ENCODE data around the gene ANXA1.

Gene ANXA1

DNA sequence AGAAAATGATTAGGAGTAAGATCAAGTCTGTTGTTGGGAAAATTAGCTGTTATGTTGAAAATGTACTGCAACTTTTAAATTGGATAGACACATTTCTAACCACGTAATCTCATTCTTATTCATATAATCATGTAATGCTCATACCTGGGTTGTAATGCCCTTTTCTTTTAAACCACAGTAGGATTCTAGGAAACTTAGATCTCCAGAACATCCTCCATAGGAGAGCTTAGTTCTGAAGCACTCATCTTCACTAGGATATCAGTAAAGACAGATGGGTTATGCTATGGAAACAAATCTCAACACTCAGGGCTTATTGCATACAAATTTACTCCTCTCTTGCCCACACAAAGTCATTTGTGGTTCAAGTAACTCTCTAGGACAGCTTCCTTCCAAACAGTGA, 34.8 kb upstream of the ANXA1 start:
- H3K27ac ChIP-seq: no peak overlapping the region
- TF ChIP-seq CTCF (conservative IDR thresholded peaks at IDR 0.05): no peak

DNA sequence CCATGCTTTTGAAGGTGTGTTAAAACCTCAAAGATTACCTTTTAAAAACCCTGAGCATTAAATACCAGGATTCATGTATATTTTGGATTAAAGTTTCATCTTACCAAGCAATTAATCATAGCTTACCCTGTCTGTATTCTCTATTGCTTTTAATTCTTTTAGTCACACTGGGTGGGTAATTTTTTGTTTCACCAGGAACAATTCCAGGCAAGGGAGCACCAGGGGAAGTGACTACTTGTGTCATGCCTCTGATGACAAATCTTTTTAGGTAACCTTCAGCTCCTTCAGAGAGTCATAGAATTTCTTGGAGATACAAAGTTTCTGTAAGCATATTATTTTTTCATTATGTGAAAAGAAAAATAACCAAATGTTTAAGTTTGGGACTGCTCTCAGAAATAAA, 33.4 kb upstream of the ANXA1 start:
- TF ChIP-seq CTCF (conservative IDR thresholded peaks at IDR 0.05): no peak
- no peak overlapping the region for H3K27ac ChIP-seq

DNA sequence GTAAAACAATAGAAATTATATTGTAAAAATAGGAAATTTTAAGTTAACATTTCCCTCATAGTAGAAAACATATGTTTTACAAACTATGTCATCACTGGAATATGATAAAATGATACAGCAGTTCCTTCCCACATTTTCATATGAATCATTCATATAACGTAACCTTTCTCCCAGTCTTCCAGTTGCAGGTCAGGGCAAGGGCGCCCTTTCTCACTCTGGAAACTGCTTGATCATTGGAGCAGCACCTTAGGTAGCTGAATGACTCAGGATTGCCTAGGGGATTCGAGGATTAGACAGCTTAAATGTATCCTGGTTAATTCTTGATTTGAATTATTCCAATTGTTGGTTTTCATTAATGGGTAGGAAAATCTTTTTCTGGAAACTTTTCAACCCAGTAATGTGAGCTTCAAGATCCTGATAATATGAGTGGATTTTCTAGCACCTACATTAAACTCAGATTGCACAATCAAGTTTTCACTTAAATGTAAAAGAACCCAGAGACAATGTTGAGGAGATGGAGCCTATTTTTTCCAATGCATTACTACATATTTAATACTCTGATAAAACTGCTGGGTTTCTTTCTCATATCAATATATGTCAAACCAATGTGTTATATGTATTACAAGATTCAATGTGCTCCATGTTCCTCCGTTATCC, 32.6 kb upstream of the ANXA1 start:
- TF ChIP-seq CTCF (conservative IDR thresholded peaks at IDR 0.05): no peak
- no peak overlapping the region for H3K27ac ChIP-seq

- TF ChIP-seq CTCF (conservative IDR thresholded peaks at IDR 0.05): no peak
- no peak overlapping the region for H3K27ac ChIP-seq
Measured at GRCh38 chr9:73121375-73121935, 30.2 kb upstream of the ANXA1 start.

DNA sequence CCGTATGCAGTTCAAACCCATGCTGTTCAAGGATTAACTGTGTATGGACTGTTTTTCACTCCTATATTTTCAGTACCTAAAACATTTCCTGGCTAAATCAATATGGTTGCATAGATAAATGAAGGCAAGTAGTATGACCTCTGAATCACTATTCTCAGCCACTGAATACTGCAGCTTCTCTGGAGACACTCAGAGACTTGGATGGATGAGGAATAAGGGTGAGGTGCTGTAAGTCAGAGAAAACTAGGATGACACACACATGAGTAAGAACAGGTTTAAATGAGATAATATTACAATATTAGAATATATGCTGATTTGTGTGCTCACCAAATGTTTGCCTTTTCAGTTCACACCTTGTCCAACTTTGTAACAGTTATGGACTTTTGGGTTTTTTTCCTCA, 26.0 kb upstream of the ANXA1 start:
- no peak for TF ChIP-seq CTCF (conservative IDR thresholded peaks at IDR 0.05)
- no peak overlapping the region for H3K27ac ChIP-seq

DNA sequence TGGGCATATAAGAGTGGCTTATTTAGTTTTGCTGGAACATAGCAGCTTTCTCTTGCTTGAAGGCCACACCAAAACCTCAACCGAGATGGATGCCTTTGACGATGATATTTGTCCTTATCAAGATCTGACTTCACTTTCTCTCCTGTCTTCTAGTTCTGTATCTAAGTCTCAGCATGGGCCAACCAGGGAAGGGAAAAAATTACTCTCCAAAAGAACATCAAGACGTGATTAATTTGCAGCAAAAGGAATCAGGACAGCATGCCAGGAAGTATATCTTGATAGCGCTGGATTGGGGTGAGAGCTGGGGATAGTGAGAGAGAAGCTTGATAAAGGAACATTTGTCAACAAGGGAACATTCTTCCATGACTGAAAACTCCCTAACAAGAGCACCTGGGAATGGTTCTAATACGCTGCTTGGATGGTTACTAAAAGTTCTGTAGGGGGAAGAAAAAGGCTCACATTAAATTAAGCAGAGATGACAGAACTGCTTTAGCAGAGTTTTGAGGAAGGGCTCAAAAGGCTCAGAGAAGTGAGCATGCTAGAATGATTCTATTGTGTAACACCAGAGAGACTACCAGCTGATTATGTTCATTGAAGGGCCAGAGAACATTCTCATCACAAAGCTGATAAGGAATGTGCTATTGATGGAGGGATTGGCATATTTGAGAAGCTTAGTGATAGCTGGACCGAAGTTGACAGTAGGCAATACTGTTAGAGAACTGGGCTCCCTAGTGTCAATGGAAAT, 21.6 kb upstream of the ANXA1 start:
- no peak overlapping the region for H3K27ac ChIP-seq
- no peak for TF ChIP-seq CTCF (conservative IDR thresholded peaks at IDR 0.05)

DNA sequence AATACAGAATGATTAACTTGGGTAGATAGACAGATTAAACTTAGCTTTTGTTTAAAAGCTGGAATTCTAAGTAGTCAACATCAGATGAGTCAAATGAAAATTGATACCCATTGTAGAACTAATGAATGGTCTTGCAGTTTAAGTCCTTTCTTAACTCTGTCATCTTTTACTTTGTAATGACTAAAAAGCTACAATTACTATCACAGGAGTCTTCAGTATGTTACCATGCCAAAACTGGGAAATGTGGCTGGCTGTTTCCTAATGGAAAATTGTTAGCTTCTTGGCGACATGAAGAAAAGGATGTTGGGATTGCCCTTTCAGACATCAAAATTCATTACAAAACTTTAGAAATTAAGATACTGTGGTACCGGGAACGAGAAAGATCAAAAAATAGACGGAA, 20.2 kb upstream of the ANXA1 start:
- no peak for TF ChIP-seq CTCF (conservative IDR thresholded peaks at IDR 0.05)
- H3K27ac ChIP-seq: peak overlapping the region; percentile 70
